ENCODE data around the gene TMEM40.

DNA sequence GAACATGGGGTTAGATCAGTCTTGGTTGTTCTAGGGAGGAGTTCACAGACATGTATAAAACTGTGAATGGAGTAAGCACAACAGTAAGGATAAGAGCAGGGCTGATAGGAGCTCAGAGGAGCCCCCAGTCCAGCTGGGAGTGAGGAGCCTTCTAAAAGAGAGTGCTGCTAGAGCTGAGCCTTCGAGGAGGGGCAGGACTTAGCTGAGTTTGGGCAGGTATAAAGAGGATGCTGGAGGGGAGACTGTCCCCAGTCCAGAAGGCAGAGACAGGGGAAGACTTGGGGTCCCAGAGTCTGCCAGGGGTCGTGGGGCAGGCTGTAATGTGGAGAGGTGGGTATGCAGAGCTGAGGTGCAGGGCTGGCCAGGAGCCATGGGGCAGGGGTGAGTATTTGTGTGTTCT lies 49.5 kb upstream of the TMEM40 start:
- TF ChIP-seq CTCF (conservative IDR thresholded peaks at IDR 0.05), result no peak
- no peak for TF ChIP-seq EZH2 (IDR thresholded peaks at IDR 0.05; ENCODE audit: low read depth)
